ENCODE measurements around the gene MIA3. TPM values are rescaled to one million over a fixed set of nuclear protein-coding genes. Genes with fewer than 3 reads are reported as not detected.

The MIA3 gene
- total and polyA plus RNA-seq, 9 of the 15 experiments (the other 6 are each of a cell fraction or from before 2014, with no cell fraction given): 21.6 to 89.4 (median 40.8) TPM

DNA sequence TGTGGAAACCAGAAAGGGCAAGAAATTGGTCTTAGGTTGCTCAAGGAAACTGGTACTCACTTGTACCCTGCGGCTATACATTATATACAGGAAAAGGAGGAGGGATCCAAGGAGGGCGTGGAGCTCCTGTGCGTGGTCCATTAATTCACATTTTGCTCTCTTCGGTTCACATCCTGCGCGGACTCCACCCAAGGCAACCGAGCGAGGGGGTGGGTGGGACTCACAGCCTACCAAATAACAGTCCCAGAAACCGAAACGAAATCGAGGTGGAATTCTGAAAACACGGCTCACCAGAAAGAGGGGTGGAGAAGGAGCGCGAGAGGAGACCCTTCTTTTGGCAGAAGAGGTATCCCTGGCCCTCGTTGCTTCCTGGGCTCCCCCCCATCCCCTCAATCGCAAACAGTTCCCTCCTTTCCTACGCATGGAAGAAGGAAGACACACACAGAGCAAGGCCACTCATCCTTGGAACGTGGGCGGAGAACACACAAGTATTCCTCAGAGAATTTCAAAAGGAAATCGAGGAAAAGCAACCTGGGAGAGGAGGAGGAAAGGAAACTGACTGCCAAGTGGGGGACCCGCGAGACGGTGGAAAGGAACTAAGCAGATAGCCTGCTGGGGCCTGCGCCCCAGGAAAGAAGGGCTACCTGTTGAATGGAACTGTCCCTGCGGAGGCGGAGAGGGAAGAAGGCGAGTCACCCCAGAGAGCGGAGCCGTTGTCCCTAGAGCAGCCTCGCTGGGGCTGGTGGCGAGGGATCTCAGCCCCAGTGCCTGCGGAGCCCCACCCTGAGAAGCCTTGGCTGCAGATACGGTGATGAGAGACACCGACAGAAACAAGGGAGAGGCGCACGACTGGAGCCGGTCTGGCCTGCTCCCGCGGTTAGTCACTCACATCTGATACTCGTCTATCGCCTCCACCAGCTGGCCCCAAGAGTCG lies 93.7 kb downstream of the MIA3 start (continued):
- TF ChIP-seq HEY1 (CRISPR knock-in tag; IDR thresholded peaks at IDR 0.05; ENCODE audit: borderline replicate concordance) (peak; percentile 85; the same call in 1 of the 2 replicates), L3MBTL2 (IDR thresholded peaks at IDR 0.05) (0 out of 2 replicates have a peak, but pooled peaks have one; percentile 31), EGR1 (conservative IDR thresholded peaks at IDR 0.05) (peak; percentile 92), NCOA1 (IDR thresholded peaks at IDR 0.05; ENCODE audit: low read depth) (peak; percentile 25; the same call in 1 of the 2 replicates), KDM4B (IDR thresholded peaks at IDR 0.05; ENCODE audit: borderline replicate concordance in 2 of 2, low read depth in 1 of 2) (0 out of 4 replicates have a peak, but pooled peaks of 1 of the 2 experiments have one; percentile 11), ID3 (CRISPR knock-in tag; IDR thresholded peaks at IDR 0.05) (no peak), ID3 (tag; IDR thresholded peaks at IDR 0.05) (peak; percentile 54; the same call in 1 of the 2 replicates), FOXM1 (IDR thresholded peaks at IDR 0.05; ENCODE audit: low read depth) (peak; percentile 28; the same call in 1 of the 2 replicates), FOXM1 (CRISPR knock-in tag; IDR thresholded peaks at IDR 0.05; ENCODE audit: low read depth) (no peak), CCNT2 (IDR thresholded peaks at IDR 0.05; ENCODE audit: borderline replicate concordance, extremely low read depth, insufficient read length, low read depth, low read length) (peak; percentile 85), FOXP4 (CRISPR knock-in tag; IDR thresholded peaks at IDR 0.05; ENCODE audit: borderline replicate concordance) (peak; percentile 59; the same call in 1 of the 2 replicates), E2F1 (CRISPR knock-in tag; IDR thresholded peaks at IDR 0.05) (no peak), PHF20 (IDR thresholded peaks at IDR 0.05; ENCODE audit: partially characterized antibody) (peak; percentile 18), TARDBP (IDR thresholded peaks at IDR 0.05) (peak; percentile 69; the same call in 1 of the 2 replicates), KLF16 (IDR thresholded peaks at IDR 0.05) (peak; percentile 70), BHLHE40 (IDR thresholded peaks at IDR 0.05; ENCODE audit: low read length) (peak; percentile 61; the same call in 1 of the 2 replicates), HMGN3 (IDR thresholded peaks at IDR 0.05; ENCODE audit: borderline replicate concordance, extremely low read depth, insufficient read length, low read depth, low read length) (peak; percentile 93), GTF2F1 (IDR thresholded peaks at IDR 0.05; ENCODE audit: low read depth, low read length) (no peak), CBFA2T2 (conservative IDR thresholded peaks at IDR 0.05) (peak; percentile 82), ESRRA (IDR thresholded peaks at IDR 0.05; ENCODE audit: borderline replicate concordance, low read depth) (peak; percentile 44; the same call in 1 of the 2 replicates), ATF4 (CRISPR knock-in tag; IDR thresholded peaks at IDR 0.05) (peak; percentile 41; the same call in 1 of the 2 replicates)
- TF ChIP-seq, protein P1, sequence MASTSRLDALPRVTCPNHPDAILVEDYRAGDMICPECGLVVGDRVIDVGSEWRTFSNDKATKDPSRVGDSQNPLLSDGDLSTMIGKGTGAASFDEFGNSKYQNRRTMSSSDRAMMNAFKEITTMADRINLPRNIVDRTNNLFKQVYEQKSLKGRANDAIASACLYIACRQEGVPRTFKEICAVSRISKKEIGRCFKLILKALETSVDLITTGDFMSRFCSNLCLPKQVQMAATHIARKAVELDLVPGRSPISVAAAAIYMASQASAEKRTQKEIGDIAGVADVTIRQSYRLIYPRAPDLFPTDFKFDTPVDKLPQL (IDR thresholded peaks at IDR 0.05; ENCODE audit: extremely low read depth, insufficient read length): no peak
